ENCODE data around the gene TRAF6.
"Not testable (repeated sequence)": the region's sequence is repeated elsewhere in the genome, so short reads cannot be mapped to it uniquely, and the experiment has no call there.

TRAF6 gene

GRCh38 chr11:36492724-36493304, 17.3 kb downstream of the TRAF6 start:
- peak; percentile 70 for DNase-seq

DNA sequence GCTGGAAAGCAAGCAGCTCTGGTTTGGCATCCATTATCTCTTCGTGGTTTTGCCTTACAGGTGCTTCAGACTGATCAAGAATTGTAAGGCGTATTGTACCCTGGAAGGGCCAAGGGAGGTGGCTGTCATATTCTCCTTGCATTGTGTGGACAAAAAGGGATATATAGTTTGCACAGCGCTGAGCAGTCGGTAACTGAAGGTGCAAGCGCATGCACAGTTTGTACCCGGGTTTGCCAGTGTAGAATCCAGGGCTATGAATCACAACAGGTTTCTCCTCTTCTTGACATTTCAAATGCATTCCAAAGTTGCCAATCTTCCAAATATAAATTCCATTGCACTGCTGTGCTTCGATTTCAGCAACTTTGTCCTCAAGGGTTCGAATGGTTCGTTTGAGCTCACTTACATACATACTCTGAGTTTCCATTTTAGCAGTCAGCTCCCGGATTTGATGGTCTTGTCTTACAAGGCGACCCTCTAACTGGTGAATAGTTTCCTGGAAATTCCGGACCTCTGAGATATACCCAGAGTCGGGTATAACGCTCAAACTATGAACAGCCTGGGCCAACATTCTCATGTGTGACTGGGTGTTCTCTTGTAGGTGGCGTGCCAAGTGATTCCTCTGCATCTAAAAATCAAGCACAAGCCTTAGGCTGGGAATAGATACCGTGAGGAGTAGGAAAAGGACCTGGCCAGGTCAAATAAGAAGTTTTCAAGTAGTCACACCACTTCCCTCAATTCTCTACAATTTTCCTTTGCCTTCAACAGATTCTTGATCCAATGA, 19.9 kb downstream of the TRAF6 start:
- DNase-seq: no peak

- peak; percentile 9 for DNase-seq
These were observed 22.0 kb downstream of the TRAF6 start for GRCh38 chr11:36488096-36488495.

DNA sequence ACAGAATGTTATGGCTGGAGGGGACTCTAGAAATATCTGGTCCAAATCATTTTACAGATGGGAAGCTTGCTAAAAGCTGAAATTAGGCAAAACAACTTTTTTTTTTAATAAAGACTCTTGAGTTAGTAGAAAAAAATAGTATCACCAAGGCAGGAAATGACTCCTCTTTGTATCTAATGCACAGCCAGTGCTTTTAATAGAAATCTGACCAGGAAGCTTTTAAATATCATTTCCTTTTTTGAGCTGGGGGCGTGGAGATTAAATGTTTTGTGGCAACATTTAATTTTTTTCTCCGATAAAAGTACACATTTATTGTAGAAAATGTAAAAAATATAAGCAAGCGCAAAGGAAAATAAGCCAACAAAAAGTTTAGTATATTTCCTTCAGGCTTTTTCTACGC, 22.5 kb downstream of the TRAF6 start:
- DNase-seq: peak; percentile 47

GRCh38 chr11:36485298-36486002, 24.6 kb downstream of the TRAF6 start:
- peak; percentile 30 for DNase-seq

DNA sequence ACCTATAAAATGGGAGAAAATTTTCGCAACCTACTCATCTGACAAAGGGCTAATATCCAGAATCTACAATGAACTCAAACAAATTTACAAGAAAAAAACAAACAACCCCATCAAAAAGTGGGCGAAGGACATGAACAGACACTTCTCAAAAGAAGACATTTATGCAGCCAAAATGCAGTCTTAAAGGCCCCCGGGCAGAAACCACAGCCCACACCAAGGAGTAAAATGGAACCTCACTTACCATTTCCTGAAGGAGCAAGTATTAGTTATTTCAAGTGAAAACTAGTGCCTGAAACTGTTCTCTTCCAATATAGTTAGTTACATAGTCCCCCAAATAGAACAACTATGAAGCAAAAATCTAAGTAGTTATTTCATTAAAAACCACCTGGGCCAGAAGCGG, 27.0 kb downstream of the TRAF6 start:
- DNase-seq: not testable (repeated sequence)

- no peak for DNase-seq
These were observed 29.2 kb downstream of the TRAF6 start for GRCh38 chr11:36480833-36481232.

GRCh38 chr11:36478700-36479329, 31.3 kb downstream of the TRAF6 start:
- peak; percentile 59 for DNase-seq

DNA sequence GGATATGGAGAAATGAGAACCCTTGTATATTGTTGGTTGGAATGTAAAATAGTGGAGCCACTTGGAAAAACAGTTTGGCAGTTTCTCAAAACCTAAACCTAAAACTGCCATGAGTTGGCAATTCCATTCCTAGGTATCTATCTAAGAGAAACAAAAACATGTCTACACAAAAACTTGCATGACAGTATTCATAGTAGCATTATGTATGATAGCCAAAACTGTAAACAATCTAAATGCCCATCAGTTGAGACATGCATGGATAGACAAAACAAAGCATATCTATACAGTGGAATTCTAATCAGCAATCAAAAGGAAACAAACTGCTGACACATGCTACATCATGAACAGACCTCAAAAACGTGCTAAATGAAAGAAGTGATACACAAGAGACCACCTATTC, 34.9 kb downstream of the TRAF6 start:
- DNase-seq: no peak

- DNase-seq: no peak
These were observed 38.5 kb downstream of the TRAF6 start for GRCh38 chr11:36471577-36471976.

DNA sequence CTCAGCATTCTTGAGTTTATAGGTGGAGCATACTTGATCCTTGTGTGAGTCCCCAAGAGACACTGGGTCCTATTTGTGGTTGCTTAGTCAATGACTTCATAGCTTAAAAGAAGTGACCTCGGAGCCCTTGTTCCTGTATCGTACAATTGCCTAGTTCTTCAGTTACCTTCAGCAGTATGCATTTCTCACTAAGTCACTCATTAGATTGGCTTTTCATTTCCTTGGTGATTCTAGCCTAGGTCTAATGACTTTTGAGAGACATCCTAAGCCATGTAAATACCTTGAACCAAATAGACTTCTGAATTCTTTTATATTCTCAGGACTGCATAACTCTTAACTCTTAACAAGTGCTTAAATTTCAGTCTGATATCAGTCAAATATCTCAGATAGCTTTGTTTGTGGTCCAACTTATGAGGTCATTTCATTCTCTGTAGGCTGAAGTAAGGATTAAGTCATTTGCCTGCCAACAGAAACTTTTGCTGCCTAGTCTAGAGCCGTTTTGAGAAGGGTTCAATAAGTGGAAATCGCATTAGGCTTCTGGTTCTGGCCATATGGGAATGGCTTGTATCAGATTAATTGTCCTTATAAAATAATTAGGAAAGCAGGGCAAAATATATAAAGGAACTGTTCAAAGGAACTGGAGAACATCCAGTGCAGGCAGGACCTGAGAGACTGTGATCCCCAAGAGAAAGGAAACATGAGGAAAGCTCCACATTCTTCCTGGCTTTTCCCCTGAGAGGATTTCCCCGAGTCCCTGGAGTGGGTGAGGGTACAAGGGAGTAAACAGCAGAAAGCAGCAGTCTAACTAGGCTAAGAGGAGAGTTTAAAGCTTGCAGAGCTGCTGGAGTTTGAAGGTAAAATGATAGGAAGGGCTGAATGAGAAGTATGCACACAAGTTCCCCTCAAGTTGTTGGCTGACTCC, 39.9 kb downstream of the TRAF6 start:
- DNase-seq: no peak

- DNase-seq: no peak
These were observed 41.0 kb downstream of the TRAF6 start for GRCh38 chr11:36469063-36469462.

- no peak for DNase-seq
These were observed 42.2 kb downstream of the TRAF6 start for GRCh38 chr11:36467916-36468315.

DNA sequence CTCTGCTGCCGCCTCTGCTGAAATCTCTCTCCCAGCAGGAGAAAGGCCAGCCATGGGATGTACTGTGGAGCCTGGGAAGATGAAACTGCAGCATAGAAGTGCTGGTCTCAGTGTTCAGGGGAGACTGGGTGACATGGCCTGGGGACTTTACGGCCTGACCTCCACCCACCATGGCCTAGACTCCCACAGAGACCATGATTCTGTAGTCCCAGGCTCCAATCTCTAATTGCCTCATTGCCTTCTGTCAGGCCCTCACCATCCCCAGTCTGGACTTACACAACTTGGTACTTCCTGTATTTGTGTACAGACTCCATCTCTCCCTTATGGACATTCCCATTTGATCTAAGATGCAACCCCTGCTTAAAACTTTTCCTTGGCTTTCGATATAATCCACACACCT, 43.1 kb downstream of the TRAF6 start:
- peak; percentile 51 for DNase-seq

GRCh38 chr11:36465449-36466163, 44.5 kb downstream of the TRAF6 start:
- no peak for DNase-seq

GRCh38 chr11:36464720-36465119, 45.4 kb downstream of the TRAF6 start:
- DNase-seq: no peak

GRCh38 chr11:36463781-36464180, 46.3 kb downstream of the TRAF6 start:
- no peak for DNase-seq

DNA sequence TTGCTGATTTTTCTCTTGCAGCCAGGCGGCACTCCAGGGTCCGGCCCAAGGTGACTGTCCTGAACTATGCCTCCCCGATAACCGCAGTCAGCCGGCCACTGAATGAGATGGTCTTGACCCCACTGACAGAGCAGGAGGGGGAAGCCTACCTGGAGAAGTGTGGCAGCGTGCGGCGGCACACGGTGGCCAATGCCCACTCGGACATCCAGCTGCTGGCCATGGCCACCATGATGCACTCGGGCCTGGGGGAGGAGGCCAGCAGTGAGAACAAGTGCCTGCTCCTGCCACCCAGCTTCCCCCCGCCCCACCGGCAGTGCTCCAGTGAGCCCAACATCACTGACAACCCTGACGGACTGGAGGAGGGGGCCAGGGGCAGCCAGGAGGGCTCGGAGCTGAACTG, 47.8 kb downstream of the TRAF6 start:
- no peak for DNase-seq

- no peak for DNase-seq
These were observed 49.9 kb downstream of the TRAF6 start for GRCh38 chr11:36460220-36460619.

- DNase-seq: no peak
These were observed 51.0 kb downstream of the TRAF6 start for GRCh38 chr11:36459046-36459445.

DNA sequence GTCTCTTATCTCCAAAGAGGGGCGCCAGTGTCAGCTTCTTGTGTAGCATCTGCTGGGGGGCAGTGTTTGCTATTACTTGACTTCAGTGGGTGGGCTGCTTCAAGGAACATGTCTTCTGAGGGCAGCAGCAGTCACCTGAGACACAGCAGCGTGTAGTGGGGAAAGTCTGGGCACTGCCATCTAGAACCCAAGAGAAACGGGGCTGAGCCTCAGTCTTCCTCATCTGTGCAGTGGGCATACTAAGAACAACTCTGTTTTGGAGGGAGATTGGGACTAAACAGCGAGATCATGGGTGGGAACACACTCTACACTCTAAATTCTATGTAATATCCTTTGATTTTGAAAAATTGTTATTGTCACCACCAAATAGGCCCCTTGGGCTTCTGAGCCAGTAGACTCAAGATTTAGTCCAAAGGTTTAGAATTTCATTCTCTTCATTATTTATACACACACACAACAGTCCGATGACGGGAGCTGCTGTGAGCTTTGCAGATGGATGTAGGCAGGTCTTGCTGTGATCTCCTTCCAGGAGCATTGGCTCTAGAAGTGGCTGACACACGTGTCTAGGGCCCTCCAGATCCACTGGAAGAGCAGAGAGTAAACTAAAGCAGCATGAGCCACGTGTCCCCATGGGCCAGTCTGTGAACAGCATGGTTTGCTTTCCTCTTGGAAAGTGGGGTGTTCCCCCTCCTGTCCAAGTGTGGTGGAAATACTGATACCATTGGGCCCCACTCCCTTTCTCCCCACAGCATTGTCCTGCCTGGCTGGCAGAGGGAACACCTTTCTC, 51.8 kb downstream of the TRAF6 start:
- DNase-seq: no peak
